HG03045 (cell line): ENCODE results near the gene IGSF21.

ENCODE experiments used
- ATAC-seq: cut with Tn5 transposase; IDR thresholded peaks from one replicate; pipeline ENCODE4 v1.9.1; 2021; ENCODE audit warnings: mild to moderate bottlenecking, moderate library complexity; ENCODE audit not compliant: unreplicated experiment

The IGSF21 gene

DNA sequence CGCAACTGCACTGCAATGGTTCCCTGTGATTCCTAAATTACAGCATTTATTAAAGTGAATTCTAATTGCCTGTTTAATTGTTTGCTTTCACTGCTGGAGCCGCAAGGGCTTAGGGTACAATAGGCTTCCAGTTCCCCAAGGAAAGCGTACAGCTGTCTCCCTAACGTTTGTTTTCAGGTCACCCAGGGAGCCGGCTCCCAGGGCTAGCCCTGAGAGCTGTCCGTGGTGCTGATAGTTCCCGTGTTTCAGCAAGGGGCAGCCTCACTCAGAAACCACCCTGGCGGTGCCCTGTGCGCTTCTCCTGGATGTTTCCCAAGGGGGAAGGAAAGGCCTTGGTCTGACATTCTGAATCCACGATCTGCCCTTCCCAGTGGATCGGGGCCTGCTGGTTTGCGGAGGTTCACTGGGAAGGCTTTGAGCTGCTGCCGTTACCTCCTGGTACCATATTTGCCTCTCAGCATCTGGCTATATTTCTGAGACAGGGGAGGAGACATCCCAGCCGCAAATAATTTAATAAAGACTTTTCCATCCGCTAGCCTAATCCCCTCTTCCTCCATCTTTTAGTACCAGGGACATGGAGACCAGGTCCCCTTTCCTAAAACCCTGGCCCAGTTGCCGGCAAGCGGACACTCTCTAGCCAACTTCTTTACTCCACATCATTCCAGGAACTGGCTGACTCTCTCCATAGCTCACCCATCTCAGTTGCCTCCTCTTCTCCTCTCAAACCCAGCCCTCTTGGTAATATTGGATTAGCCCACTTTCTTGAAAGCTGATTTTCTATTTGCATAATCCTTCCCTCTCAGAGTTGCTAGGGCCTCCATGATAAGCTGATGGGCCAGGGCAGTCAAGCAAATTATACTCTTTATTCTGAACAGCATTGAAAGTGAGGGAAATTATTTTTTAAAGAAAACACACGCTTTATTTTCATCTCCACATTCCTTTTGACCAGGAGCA is 149.0 kb downstream of the IGSF21 start:
- no peak for ATAC-seq

DNA sequence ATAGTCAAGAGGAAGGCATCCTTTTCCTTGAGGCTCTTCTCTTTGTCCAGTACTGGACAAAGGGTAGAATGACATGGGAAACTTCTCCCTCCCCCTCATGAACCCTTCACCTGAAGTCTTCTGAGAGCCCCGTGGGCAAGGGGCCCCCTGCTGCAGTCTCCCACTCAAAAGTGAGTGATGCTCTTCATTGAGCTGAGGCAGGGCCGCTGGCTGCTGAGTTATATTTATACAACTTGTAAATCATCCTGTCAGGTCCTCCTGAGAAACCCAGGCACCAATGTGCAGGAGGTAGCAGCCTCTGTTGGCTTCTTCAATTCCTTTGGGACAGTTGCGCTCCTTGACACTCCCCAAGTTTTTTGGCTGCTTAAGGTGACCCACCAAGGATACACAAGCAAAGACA is 150.2 kb downstream of the IGSF21 start:
- ATAC-seq: no peak

DNA sequence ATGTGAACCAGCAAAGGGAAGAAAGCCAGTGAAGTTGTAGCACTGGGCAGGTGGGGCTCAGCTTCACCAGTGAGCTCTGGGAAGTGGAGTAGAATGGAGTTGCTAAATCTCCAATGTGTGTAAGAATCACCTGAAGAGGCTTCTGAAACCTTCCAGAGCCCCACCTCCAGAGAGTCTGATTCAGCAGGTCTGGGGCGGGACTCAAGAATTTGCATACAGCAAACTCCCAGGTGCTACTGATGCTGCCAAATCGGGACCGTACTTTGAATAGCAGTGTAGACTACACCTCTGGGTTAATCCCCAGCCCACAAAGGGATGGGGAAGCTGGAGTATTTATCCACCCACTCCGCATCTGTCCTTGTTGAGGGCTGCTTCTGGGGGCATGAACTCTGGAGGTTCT is 154.3 kb downstream of the IGSF21 start:
- ATAC-seq: no peak

DNA sequence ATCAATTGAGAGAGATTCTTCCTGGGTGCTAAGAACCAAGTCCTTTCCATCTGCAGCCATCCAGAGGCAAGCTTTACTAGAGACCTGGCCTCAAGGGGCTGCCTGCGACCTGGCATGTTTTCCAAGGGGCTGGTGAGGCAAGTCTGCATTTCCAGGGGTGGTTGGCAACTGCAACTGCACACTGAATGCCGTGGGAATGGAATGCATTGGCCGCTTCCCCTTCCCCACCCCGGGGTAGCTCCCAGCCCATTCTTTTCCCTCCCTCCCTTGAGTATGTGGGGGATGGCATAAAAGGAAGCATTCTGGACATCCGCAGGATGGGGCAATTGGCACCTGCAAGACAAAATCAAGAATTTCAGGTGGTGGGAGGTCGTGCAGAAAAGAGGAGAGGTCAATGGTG is 155.1 kb downstream of the IGSF21 start:
- no peak for ATAC-seq

DNA sequence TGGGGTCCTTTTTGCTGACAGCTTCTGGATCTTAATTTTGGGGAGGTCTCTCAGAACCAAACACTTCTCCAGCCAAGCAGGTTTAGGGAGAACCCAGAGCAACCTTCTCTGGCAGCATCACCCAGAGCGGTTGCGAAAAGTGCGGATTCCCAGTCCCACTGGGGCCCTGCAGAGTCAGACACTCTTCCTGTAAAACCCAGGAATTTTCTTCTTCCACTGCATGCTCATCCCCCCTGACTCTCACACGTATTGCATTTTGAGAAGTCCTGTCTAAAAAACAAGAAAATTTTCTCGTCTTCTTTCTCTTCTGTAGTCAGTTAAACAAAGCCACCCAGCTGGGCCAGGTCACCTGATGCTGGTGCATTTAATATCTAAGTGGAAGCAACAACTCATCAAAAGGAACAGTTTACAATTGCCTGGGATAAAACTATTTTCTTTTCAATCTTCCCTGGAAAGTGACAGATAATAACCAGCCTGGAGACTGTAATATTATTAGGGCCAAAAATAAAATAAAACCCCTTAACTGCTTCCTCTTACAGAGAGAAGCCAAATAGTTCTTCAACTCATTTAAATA is 156.0 kb downstream of the IGSF21 start:
- no peak for ATAC-seq

DNA sequence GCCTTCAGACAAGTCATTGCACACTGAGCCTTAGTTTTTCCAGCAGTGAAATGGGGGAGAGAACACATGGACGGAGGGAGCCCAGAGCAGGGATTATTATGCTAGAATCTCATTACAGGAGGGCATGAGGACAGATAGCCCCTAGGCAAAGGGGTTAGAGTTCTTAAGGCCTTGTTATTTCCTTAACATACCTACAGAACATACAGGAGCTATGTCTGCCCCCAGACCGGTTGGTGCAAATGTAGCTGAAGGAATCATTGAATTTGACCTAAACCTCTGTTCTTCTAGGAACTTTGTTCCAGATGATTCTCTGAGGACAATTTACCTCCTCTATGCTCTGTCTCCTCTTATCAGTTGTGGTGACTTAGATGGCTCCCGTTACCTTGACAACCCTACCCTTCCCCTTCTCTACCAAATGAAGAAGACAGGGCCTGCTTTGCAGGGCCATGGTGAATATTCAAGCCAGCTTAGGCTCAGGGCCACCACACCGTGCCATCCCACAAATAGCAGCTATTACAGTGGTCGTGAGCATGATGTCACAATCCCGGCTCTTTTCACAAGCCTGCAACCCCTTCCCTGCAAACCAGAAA is 156.9 kb downstream of the IGSF21 start:
- ATAC-seq: no peak

DNA sequence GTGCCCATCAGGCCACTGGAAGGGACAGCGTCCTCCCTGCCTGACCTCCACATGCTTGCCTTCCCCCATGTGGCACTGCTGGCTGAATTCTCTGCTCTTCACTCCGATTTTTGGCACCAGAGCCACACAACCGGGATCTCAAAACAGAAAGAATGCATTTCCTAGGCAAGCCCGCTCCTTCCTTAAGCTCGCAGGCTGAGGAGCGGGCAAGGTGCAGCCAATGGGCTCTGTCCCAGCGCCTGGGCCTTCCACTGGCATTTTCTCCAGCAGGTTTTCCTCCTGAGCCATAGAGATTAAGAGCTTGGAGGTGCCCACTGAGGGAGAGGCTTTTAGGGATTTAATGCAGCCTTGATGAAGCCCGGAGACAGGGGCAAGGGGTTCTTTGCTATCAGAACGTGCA is 158.0 kb downstream of the IGSF21 start:
- ATAC-seq: no peak

DNA sequence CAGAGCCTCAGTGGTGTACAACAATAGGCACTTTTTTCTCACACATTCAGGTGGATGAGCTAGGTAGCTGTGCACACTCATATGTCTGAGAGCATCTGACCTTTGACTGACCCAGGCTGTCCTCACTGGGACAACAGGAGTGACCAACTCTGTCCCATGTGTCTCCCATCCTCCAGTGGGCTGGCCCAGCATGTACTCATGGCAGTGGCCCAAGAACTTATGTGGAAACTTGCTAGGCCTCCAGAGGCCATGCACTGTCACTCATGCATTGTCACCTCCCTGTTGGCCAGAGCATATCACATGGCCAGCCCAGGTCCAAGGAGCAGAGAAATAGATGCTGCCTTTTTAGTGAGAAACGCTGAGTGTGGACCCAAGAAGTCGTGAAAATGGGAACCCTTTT is 158.8 kb downstream of the IGSF21 start:
- ATAC-seq: no peak

DNA sequence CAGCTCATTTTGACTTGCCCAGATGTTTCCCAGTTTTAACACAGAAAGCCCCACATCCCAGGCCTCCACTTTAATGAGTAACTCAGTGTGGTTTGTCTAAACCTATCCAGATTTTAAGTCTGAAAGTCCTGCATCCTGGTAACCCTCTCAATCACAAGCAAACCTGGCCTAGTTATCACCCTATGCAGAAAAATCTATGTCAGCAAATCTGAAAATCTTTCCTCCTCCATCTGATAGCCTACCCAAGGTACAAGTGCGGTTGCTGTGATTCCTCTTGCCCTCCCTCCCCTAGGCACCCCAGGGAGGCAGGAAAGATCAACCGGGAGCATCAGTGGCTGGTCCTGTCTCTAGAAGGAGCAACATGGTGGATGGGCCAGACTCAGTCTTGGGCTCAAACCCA is 163.7 kb downstream of the IGSF21 start:
- no peak for ATAC-seq

DNA sequence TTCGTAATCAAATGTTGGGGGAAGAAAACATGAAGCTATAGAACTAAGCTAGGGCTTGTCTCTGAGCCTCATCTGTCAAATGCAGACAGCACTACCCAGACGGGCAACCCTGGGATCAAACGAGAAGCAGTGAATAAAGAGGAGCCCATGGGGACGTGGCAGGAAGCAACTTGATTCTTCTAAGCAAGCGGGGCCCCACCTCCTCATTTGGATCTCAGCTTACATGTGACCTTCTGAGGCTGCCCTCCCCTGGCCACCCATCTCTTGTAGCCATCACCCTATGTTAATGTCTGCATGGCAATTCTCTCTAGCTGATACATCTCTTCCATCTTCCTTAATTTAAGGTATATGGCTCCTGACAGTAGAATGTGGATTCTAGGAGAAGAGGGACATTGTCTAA is 171.3 kb downstream of the IGSF21 start:
- ATAC-seq: no peak

DNA sequence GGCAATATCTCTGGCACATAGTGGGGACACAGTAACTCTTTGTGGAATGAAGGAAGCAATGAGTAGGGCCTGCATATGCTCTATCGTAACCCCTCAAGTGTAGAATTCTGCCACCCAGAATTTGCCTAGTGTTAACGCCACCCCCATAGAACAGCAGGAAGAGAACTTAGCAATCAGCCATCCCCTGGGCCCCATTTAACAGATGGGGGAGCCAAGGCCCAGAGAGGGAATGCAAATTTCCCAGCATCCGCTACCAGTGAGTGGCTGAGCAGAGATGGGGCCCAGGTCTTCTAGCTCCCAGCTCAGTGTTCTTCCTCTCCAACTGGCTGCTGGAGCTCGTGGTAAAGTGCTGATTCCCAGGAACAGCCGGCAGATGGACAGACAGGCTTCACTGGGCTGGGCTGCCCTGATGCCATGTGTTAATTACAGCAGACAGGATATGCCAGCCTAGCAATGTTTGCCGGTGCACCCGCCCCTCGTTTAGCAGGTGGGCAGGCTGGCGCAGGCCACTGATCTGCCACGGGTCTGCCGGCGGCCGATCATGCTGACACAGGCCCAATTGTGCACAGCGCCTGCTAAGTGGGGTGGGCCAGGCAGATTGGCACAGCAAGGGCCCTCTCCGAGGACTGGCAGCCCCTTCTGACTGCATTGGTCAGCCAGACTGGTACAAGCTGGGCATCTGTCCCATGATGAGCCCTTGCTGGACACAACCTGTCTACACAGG is 171.9 kb downstream of the IGSF21 start:
- ATAC-seq: no peak

DNA sequence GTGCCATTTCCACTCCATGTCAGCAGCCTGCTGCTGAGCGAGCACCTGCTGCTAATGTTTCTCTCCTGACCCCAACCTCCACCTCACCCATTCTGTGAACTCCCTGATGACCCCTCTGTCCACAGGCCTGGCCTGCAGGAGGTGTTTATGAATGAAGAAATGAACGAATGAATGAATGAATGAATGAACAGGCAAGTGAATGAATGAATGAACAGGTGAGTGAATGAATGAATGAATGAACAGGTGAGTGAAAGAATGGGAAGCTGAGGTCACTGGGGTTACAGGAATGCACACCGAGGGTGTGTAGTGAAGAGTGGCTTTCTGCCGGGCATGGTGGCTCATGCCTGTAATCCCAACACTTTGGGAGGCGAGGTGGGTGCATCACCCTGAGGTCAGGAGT is 173.4 kb downstream of the IGSF21 start:
- ATAC-seq: no peak

DNA sequence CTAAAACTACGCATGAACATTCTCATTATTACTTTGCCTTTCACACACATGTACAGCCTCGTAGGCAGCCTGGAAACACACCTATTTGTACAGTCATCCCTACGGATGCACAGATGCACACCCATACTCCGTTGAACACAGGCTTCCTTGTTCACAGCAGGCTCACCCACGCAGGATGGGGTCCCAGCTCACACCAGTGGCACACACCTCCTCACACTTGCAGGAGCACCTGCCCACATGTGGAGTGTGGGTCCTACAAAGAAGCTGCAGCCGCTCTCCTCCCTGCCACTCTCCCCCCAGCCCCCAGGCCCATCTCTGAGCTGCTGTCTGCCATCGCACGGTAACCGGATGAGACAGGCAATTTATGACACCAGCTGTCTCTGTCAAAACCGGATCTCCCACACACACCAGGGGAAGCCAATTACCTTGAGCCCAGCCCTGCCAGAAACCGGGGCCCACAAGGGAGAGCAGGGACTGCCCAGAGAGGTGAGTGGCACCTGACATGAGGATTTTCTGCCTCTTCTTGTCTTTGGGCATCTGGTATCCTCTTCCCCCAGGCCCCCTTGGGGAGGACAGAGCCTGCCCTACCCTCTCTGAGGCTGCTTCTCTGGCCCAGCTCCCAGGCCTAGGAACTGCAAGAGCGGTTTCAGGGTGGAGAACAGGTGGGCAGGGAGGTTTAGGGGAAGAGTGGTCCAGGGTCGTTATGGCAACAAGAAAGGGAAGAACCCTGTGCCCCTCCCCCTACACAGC is 175.4 kb downstream of the IGSF21 start:
- ATAC-seq: no peak

DNA sequence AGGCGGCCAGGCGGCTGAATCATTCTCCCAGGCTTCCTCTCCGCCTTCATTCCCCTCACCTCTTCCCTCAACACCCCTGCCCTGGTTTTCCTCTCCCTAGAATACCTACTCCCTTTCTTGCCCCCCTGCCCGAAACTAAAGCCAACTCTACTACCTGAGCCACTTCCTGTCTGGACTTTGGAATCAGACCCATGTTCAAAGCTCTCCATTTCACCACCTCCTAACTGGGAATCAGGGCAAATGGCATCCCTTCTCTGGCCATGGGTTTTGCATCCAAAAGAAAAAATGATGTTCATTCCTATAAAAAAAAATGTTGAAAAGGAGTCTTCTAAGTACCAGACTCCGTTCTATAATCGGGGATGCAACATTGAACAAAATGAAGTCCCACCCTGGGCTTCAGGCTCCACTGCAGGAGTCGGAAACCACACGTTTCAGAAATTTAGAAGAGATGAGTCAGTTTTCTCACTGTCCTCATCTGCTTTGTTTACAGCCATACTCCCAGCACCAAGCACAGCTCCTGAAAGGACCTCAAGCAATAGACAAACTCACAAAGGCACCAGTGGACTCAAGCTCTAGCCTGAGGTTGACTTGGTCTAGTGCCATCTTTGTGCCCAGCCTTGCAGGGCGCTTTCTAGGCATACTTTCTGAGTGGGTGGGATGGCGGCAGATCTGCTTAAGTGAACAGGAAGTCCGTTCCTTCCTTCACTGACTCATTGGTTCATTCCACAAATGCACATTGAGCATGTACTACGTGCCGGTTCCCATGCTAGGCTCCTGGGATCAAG is 176.2 kb downstream of the IGSF21 start:
- no peak for ATAC-seq

DNA sequence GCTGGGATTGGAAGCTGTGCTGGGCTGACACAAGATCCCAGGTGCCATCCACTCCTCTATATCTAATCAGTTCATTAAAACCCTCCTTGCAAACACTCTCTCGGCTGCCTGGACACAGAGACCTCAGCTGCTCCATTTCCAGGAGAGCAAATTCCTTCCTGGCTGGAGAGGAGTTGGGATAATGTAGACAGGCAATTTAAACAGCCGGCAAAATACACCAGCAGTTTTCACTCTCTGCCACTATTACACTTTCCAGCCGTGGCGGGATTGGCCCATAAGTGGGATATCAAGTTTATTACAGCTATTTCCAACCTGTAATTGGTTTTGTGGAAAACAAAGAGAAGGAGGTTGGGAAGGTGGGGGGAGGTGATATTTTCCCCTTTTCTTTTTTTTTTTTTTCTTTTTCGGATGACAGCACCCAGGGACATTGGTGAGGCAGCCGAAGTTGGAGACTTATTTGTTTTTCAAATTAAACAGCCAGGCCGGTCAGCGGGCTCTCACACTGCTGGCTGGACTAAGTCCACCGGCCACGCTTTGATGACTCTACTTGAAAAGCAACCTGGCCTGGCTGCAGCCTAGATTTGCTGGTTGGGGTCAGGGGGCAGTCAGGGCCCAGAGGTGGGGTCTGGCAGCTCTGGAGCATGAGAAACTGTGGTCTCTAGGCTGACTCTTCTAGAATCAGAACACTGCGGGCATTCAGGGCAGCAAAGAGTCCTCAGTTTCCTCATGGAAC is 177.4 kb downstream of the IGSF21 start:
- ATAC-seq: no peak

DNA sequence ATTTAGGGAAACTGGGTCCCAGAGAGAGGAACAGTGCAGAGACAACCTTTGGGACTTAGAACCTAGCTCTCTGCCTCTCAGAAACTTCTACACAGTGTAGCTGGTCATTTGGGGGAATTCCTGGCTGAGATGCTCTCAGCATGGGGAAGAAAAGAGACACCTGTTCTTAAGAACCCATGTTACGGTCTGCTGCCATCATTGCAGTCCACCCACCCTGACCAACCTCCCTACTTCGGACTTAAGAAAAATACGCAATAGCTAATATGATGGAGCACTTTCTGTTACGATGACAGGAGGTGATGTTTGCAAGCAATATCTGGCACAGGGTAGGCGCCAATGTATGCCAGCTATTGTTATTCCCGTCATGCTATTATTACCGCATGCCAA is 177.9 kb downstream of the IGSF21 start:
- ATAC-seq: no peak

DNA sequence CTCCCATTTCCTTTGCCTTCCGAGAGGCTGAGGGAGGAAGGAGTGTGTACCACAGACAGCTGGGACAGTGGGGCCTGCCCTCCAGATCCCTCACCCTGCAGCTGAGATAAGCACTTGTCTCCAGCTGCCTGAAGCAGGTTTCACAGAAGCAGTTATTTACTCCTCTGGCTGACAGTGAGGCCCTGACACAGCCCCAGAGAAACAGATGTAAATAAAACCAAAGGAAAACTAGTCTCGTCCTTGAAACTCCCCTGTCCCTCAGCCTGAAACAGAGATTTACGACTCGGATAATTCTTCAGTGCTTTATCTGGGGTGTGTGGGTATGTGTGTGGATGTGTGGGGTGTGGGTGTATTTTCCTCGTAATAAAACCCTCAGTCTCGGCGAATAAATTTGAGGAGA is 181.1 kb downstream of the IGSF21 start:
- ATAC-seq: no peak

DNA sequence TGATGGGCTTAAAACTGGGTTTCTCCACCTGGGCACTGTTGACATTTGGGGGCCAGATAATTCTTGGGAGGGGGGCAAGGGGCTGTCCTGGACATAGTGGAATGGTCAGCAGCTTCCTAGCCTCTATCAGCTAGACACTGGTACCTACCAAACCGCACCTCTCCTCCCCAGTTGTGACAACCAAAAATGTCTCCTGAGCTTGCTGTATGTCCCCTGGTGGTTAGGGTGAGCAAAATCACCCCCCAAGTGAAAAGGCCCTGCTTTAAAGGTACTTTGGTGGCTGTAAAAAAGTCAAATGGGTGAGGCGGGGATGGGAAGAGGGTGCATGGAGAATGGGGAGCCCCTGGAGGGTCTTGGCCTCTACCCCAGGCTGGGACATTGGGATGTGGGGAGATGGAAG is 182.0 kb downstream of the IGSF21 start:
- no peak for ATAC-seq

DNA sequence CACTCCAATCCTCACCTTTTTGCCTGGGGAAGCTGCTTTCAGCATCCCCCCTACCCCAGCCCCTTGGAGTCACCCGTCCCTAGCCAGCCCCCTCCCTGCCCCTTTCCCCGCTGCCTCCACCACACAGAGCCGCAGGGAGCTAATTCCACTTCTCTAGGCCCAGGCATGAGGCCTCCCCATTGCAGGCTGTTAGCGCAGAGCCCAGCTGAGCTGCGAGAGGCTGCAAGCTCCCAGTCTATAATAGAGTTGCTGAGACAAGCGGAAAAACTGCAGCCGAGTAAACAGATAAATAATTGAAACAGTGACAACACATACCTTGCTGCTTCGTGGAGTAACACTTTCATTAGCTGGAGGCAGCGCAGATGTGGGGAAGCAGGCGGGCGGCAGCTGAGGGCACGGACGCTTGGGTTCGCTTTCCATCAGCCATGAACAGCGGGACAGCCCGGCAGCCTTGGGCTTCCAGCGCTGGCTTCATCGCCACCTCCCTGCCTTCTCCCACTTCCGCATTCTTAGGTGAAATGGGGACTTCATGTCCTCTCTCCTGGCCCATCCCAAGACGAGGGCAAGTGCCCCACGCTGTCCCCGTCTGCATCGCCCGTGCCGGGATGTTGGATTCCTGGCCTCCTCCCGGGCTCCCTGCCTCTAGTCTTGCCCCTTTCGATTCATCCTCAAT is 183.3 kb downstream of the IGSF21 start:
- ATAC-seq: no peak
